B cell (primary cell): Measurements from ENCODE around the gene PRSS38. TPM values are rescaled to one million over a fixed set of nuclear protein-coding genes. Genes with fewer than 3 reads are reported as not detected.
A peak's percentile ranks its signal among the peaks of the same experiment; 100 is the strongest.

ENCODE experiments used
- ATAC-seq: fragments of 200-7000 bp; cut with Tn5 transposase; one replicate; pipeline ENCODE4 v1.10.0; 2021; ENCODE audit warnings: low read depth, mild to moderate bottlenecking, moderate number of reproducible peaks, moderate library complexity
- CTCF ChIA-PET: fragments of 350-600 bp; sonication (Branson Sonifier 250); formaldehyde crosslinking; loops from one replicate; lab custom pipeline; 2021; ENCODE audit warnings: antibody characterized with exemption, inconsistent platforms; lab: Charles Lee
- POLR2A ChIA-PET: fragments of 350-600 bp; sonication (Branson Sonifier 250); formaldehyde crosslinking; loops from one replicate; lab custom pipeline; 2021; ENCODE audit warnings: antibody characterized with exemption; lab: Charles Lee
- DNase-seq: peaks from one replicate; pipeline ENCODE4 v3.0.0; 2013
- H2AFZ ChIP-seq: 2 replicates; pipeline ENCODE4 v1.6.1; 2012; ENCODE audit warnings: mild to moderate bottlenecking, low read depth, low read length; ENCODE audit not compliant: insufficient read depth, poor library complexity, severe bottlenecking
- H3K27ac ChIP-seq, 2 donors: 1 replicate in 1 of 2; 2 replicates in 1 of 2; pipeline ENCODE4 v1.5.1; 2012 to 2013; ENCODE audit warnings: low read length in 2 of 2, mild to moderate bottlenecking in 2 of 2, moderate library complexity in 1 of 2
- H3K27me3 ChIP-seq, 4 experiments: fragments of 200-600 bp in 1 of 4; sonication (generic) in 1 of 4; replicated peaks in 1 of 4; 1 replicate in 2 of 4; 2 replicates in 2 of 4; pipeline versions ENCODE4 v1.6.1 to v1.7.0; 2013 to 2016; ENCODE audit warnings: low read length in 3 of 4, mild to moderate bottlenecking in 2 of 4, mixed read lengths in 1 of 4, moderate library complexity in 1 of 4; ENCODE audit not compliant: insufficient read depth in 4 of 4, control insufficient read depth in 3 of 4; ENCODE audit errors: control extremely low read depth in 1 of 4
- H3K36me3 ChIP-seq, 2 experiments: replicated peaks in 1 of 2; 1 replicate in 1 of 2; 2 replicates in 1 of 2; pipeline versions ENCODE4 v1.6.1 to v1.7.1; 2013; ENCODE audit warnings: low read length in 1 of 2; ENCODE audit not compliant: insufficient read depth in 2 of 2, control insufficient read depth in 1 of 2; ENCODE audit errors: control extremely low read depth in 1 of 2, extremely low read depth in 1 of 2
- H3K4me1 ChIP-seq, 2 donors: fragments of 200-600 bp in 1 of 2; sonication (generic) in 1 of 2; 1 replicate in 1 of 2; 2 replicates in 1 of 2; pipeline versions ENCODE4 v1.5.1 to v1.6.1; 2013 to 2017; ENCODE audit warnings: low read length in 2 of 2; ENCODE audit not compliant: control insufficient read depth in 2 of 2, insufficient read depth in 2 of 2
- H3K4me2 ChIP-seq: replicated peaks from 2 replicates; pipeline ENCODE3; 2012; ENCODE audit warnings: mild to moderate bottlenecking, low read depth, low read length; ENCODE audit not compliant: poor library complexity, severe bottlenecking
- H3K4me3 ChIP-seq, 5 experiments: fragments of 200-600 bp in 1 of 5; sonication (generic) in 1 of 5; 1 replicate in 3 of 5; 2 replicates in 2 of 5; pipeline versions ENCODE4 v1.5.1 to v1.7.0; 2011 to 2016; ENCODE audit warnings: low read length in 4 of 5, mild to moderate bottlenecking in 4 of 5, low read depth in 2 of 5, control low read depth in 1 of 5, moderate library complexity in 1 of 5; ENCODE audit not compliant: insufficient read depth in 1 of 5; ENCODE audit errors: control extremely low read depth in 1 of 5, extremely low read depth in 1 of 5
- H3K79me2 ChIP-seq: fragments of 200-600 bp; sonication (generic); one replicate; pipeline ENCODE4 v1.6.0; 2016; ENCODE audit warnings: low read length; ENCODE audit not compliant: control insufficient read depth, insufficient read depth
- H3K9ac ChIP-seq: fragments of 200-600 bp; sonication (generic); 2 replicates; pipeline ENCODE4 v1.6.1; 2017; ENCODE audit warnings: mild to moderate bottlenecking, low read length, moderate library complexity
- H3K9me3 ChIP-seq, 3 donors: one replicate each; pipeline versions ENCODE4 v1.6.1 to v1.7.1; 2013; ENCODE audit warnings: low read length in 2 of 3; ENCODE audit not compliant: control insufficient read depth in 2 of 3, insufficient read depth in 1 of 3; ENCODE audit errors: control extremely low read depth in 1 of 3
- H4K20me1 ChIP-seq: 2 replicates; pipeline ENCODE4 v1.6.0; 2012; ENCODE audit warnings: mild to moderate bottlenecking, low read length; ENCODE audit not compliant: insufficient read depth, control insufficient read depth, poor library complexity, severe bottlenecking
- H3K27ac Mint-ChIP-seq: one replicate; pipeline ENCODE4 v1.8.0; 2021; ENCODE audit warnings: mixed read lengths
- H3K27me3 Mint-ChIP-seq: one replicate; pipeline ENCODE4 v1.8.0; 2021; ENCODE audit warnings: mixed read lengths
- H3K4me1 Mint-ChIP-seq: one replicate; pipeline ENCODE4 v1.8.0; 2021; ENCODE audit warnings: mixed read lengths
- H3K4me3 Mint-ChIP-seq: one replicate; pipeline ENCODE4 v1.8.0; 2021; ENCODE audit warnings: mixed read lengths
- H3K9me3 Mint-ChIP-seq: one replicate; pipeline ENCODE4 v1.8.0; 2022; ENCODE audit warnings: mixed read lengths; ENCODE audit not compliant: insufficient read depth
- CTCF ChIP-seq: fragments of 200-600 bp; IDR thresholded peaks from one replicate; pipeline ENCODE4 v1.8.0; 2022; ENCODE audit warnings: antibody characterized with exemption, mild to moderate bottlenecking
- EZH2 ChIP-seq: IDR thresholded peaks from 2 replicates; pipeline ENCODE4 v1.6.1; 2012; ENCODE audit warnings: borderline replicate concordance, low read depth, mild to moderate bottlenecking, moderate library complexity, low read length; ENCODE audit not compliant: insufficient read depth, poor library complexity, severe bottlenecking
- WGBS: methylation state at CpG from one replicate; pipeline ENCODE4 v1.1.5; 2013; ENCODE audit warnings: missing lambda C conversion rate; ENCODE audit not compliant: insufficient coverage; 5-methylcytosine and 5-hydroxymethylcytosine counted together
- intact Hi-C: fragments of 100-400 bp; cut with micrococcal nuclease; formaldehyde crosslinking; loops from one replicate; pipeline ENCODE4 v1.10.0; 2022
- polyA plus RNA-seq: library from polyadenylated mRNA; depleted of rRNA; stranded (reverse); fragments of >200 nt; gene quantifications from 2 replicates; pipeline ENCODE4 v1.2.3, GENCODE V29; 2012
- total RNA-seq, 2 donors: library from RNA; stranded (reverse); fragments of 120-200 nt in 1 of 2; gene quantifications; 1 replicate in 1 of 2; 2 replicates in 1 of 2; pipeline versions ENCODE4 v1.2.3 to v1.2.4, GENCODE V29; 2013 to 2022

PRSS38 gene
- total and polyA plus RNA-seq, 2 donors (not counting 1 experiment from before 2014, with no cell fraction given), result not detected

GRCh38 chr1:227790868-227791267 is 24.6 kb upstream of the PRSS38 start:
- intact Hi-C loops, result no loop called here
- no peak overlapping the region for H3K27ac Mint-ChIP-seq
- no peak overlapping the region for H3K4me3 ChIP-seq
- H2AFZ ChIP-seq, result no peak overlapping the region
- TF ChIP-seq CTCF, result no peak
- no peak for TF ChIP-seq EZH2
- H3K4me2 ChIP-seq, result no peak overlapping the region
- no peak overlapping the region for H3K4me3 Mint-ChIP-seq
- ATAC-seq, result no peak
- peaks cover 21 to 27% of the 10 kb centered on the region in 2 donors for H3K4me1 ChIP-seq
- H3K4me1 Mint-ChIP-seq, result peaks cover 13% of the 10 kb centered on the region
- no peak overlapping the region for H3K27ac ChIP-seq
- peaks cover 0 to 5% (median 0%) of the 10 kb centered on the region in 3 donors for H3K9me3 ChIP-seq
- H3K36me3 ChIP-seq, result no peaks in the 10 kb centered on the region
- peak; percentile 14 for DNase-seq
- no peak overlapping the region for H3K9ac ChIP-seq
- H3K9me3 Mint-ChIP-seq, result no peaks in the 10 kb centered on the region
- H3K79me2 ChIP-seq, result no peaks in the 10 kb centered on the region
- peaks cover 0 to 4% (median 0%) of the 10 kb centered on the region in 4 experiments for H3K27me3 ChIP-seq
- POLR2A ChIA-PET, result no interaction called here
- peaks cover under 1% of the 10 kb centered on the region for H3K27me3 Mint-ChIP-seq
- CTCF ChIA-PET, result no interaction called here
- H4K20me1 ChIP-seq, result no peaks in the 10 kb centered on the region
- WGBS, result 90% methylated on average over 4 of the region's 4 CpGs

- H3K27ac Mint-ChIP-seq, result no peak overlapping the region
- H3K4me3 Mint-ChIP-seq, result no peak overlapping the region
- H3K4me1 Mint-ChIP-seq, result peaks cover 7% of the 10 kb centered on the region
- no peak for TF ChIP-seq EZH2
- no peak for TF ChIP-seq CTCF
- 95% methylated on average over 4 of the region's 6 CpGs for WGBS
- peaks cover 3% of the 10 kb centered on the region for H3K27me3 Mint-ChIP-seq
- CTCF ChIA-PET, result no interaction called here
- ATAC-seq, result no peak
- Histone ChIP-seq H3K27ac (no peak overlapping the region), H3K4me3 (no peak overlapping the region), H3K4me2 (no peak overlapping the region), H3K36me3 (no peaks in the 10 kb centered on the region), H4K20me1 (no peaks in the 10 kb centered on the region), H3K79me2 (no peaks in the 10 kb centered on the region), H3K9ac (no peak overlapping the region), H2AFZ (no peak overlapping the region), H3K9me3 (no peaks in the 10 kb centered on the region), H3K27me3 (peaks cover 0 to 4% (median 0%) of the 10 kb centered on the region in 4 experiments), H3K4me1 (peaks cover 14 to 20% of the 10 kb centered on the region in 2 donors)
- DNase-seq, result peak; percentile 5
- H3K9me3 Mint-ChIP-seq, result no peaks in the 10 kb centered on the region
- POLR2A ChIA-PET, result no interaction called here
- intact Hi-C loops, result no loop called here
Measured at GRCh38 chr1:227791425-227792143, 23.9 kb upstream of the PRSS38 start.
